HepG2 (cell line): ENCODE results near the gene KCNMA1. TPM values are rescaled to one million over a fixed set of nuclear protein-coding genes. Genes with fewer than 3 reads are reported as not detected.

Experiments used
- ATAC-seq: fragments of 200-7000 bp; cut with Tn5 transposase; 3 replicates; pipeline ENCODE4 v1.9.1; 2020; ENCODE audit warnings: mild to moderate bottlenecking, moderate library complexity
- BruUV-seq: library from RNA; stranded (reverse); fragments of 400-500 nt; replicated peaks from 2 replicates; lab custom pipeline; 2021; lab: Mats Ljungman, UMichigan
- CTCF ChIA-PET: fragments of 300-600 bp; formaldehyde crosslinking; extraction: SDS; loops from one replicate; lab custom pipeline; 2021; ENCODE audit warnings: low total read pairs, inconsistent platforms, low intra/inter-chr PET ratio; lab: Yijun Ruan, JAX
- POLR2A ChIA-PET: fragments of 350-600 bp; sonication (Branson Sonifier 250); formaldehyde crosslinking; loops from one replicate; lab custom pipeline; 2020; ENCODE audit warnings: antibody characterized with exemption, inconsistent platforms; lab: Yijun Ruan, JAX
- DNase-seq: peaks from one replicate; pipeline ENCODE4 v3.0.0-alpha.2; 2015; ENCODE audit warnings: low spot score
- FAIRE-seq: peaks from 3 replicates; lab custom pipeline; 2011; peaks lifted over from hg19 to GRCh38; lab: Jason Lieb, UNC
- H2AFZ ChIP-seq: one replicate; pipeline ENCODE4 v1.6.1; 2011; ENCODE audit warnings: low read length, inconsistent platforms
- H3K27ac ChIP-seq: fragments of 300-600 bp; 3 replicates; pipeline ENCODE4 v1.8.0; 2011; ENCODE audit warnings: mixed run types, mild to moderate bottlenecking, mixed read lengths, low read length, inconsistent platforms; ENCODE audit not compliant: insufficient read depth; ENCODE audit errors: extremely low read length
- H3K27me3 ChIP-seq, 2 experiments: fragments of 200-600 bp in 1 of 2; 2 replicates in 1 of 2; 3 replicates in 1 of 2; pipeline versions ENCODE4 v1.6.0 to v1.8.0; 2011; ENCODE audit warnings: low read length in 2 of 2, mild to moderate bottlenecking in 2 of 2, moderate library complexity in 2 of 2, inconsistent platforms in 1 of 2; ENCODE audit not compliant: insufficient read depth in 2 of 2, control insufficient read depth in 1 of 2
- H3K36me3 ChIP-seq, 2 experiments: fragments of 200-600 bp in 1 of 2; replicated peaks in 1 of 2; 2 replicates in 1 of 2; 3 replicates in 1 of 2; pipeline versions ENCODE4 v1.5.1 to v1.8.0; 2011; ENCODE audit warnings: low read length in 2 of 2, inconsistent platforms in 1 of 2; ENCODE audit not compliant: insufficient read depth in 2 of 2, control insufficient read depth in 1 of 2
- H3K4me1 ChIP-seq: 2 replicates; pipeline ENCODE4 v1.5.1; 2012; ENCODE audit warnings: low read length, inconsistent platforms; ENCODE audit not compliant: insufficient read depth
- H3K4me2 ChIP-seq: 2 replicates; pipeline ENCODE4 v1.6.0; 2011; ENCODE audit warnings: low read depth, low read length, inconsistent platforms
- H3K4me3 ChIP-seq, 3 experiments: fragments of 200-600 bp in 1 of 3; sonication (generic), shearing (Covaris generic) in 1 of 3; replicated peaks in 1 of 3; 2 replicates each; pipeline ENCODE4 v1.5.1; 2011 to 2016; ENCODE audit warnings: low read length in 3 of 3, inconsistent platforms in 2 of 3, low read depth in 2 of 3, mild to moderate bottlenecking in 2 of 3, control low read depth in 1 of 3, mixed read lengths in 1 of 3; ENCODE audit not compliant: insufficient read depth in 1 of 3
- H3K79me2 ChIP-seq: one replicate; pipeline ENCODE4 v1.6.1; 2011; ENCODE audit warnings: low read length, inconsistent platforms; ENCODE audit not compliant: insufficient read depth
- H3K9ac ChIP-seq: 2 replicates; pipeline ENCODE4 v1.6.0; 2011; ENCODE audit warnings: mild to moderate bottlenecking, low read depth, low read length, inconsistent platforms; ENCODE audit not compliant: insufficient read depth
- H3K9me3 ChIP-seq: 2 replicates; pipeline ENCODE4 v1.5.1; 2012; ENCODE audit warnings: mild to moderate bottlenecking, low read length
- H4K20me1 ChIP-seq: 2 replicates; pipeline ENCODE4 v1.6.0; 2011; ENCODE audit warnings: inconsistent platforms, mild to moderate bottlenecking, low read length, moderate library complexity; ENCODE audit not compliant: insufficient read depth
- ELF1 ChIP-seq: sonication (generic); formaldehyde crosslinking; IDR thresholded peaks from 2 replicates; pipeline ENCODE4 v1.4.0; 2020; ENCODE audit warnings: missing genetic modification reagents
- RAD21 ChIP-seq: fragments of 450-650 bp; formaldehyde crosslinking; IDR thresholded peaks from 2 replicates; pipeline ENCODE4 v1.5.0; 2020; ENCODE audit warnings: mild to moderate bottlenecking
- REXO4 ChIP-seq: sonication (generic); formaldehyde crosslinking; IDR thresholded peaks from 2 replicates; pipeline ENCODE4 v1.8.0; 2022; ENCODE audit warnings: missing genetic modification reagents, mild to moderate bottlenecking, borderline replicate concordance
- ZNF331 ChIP-seq: sonication (generic); formaldehyde crosslinking; IDR thresholded peaks from 2 replicates; pipeline ENCODE4 v1.4.0; 2020; ENCODE audit warnings: missing genetic modification reagents
- WGBS: methylation state at CpG from one replicate; pipeline ENCODE4 v1.1.6; 2017; ENCODE audit warnings: low lambda C conversion rate; 5-methylcytosine and 5-hydroxymethylcytosine counted together
- in situ Hi-C: cut with HindIII; loops from 2 replicates; pipeline ENCODE4 v1.10.0; 2017; ENCODE audit warnings: low pct_unique_long_range_greater_than_20kb; ENCODE audit not compliant: extremely low pct_ligation_motif_present
- intact Hi-C: fragments of 100-400 bp; cut with micrococcal nuclease; formaldehyde crosslinking; loops from one replicate; pipeline ENCODE4 v1.10.0; 2022; ENCODE audit not compliant: unreplicated experiment
- polyA plus RNA-seq, 8 experiments: library from polyadenylated mRNA; depleted of rRNA in 3 of 8; stranded (reverse) in 7 of 8; unstranded in 1 of 8; fragments of >200 nt; fragmentation: Illumina TruSeq in 4 of 8; extraction: Trizol in 4 of 8; gene quantifications; 2 replicates each; pipeline versions ENCODE4 v1.2.1 to v1.2.3, GENCODE V29; 2011 to 2016; ENCODE audit warnings: low read depth in 4 of 8, missing spikeins in 1 of 8, mixed read lengths in 1 of 8; ENCODE audit not compliant: insufficient read depth in 1 of 8
- total RNA-seq, 5 experiments: library from RNA; depleted of rRNA; stranded (reverse); fragments of >200 nt; fragmentation: Illumina TruSeq; extraction: Trizol; gene quantifications; 2 replicates each; pipeline ENCODE4 v1.2.3, GENCODE V29; 2016; ENCODE audit warnings: low read depth in 1 of 5
- TF ChIP-seq, protein P1 (sequence below): IDR thresholded peaks from 2 replicates; pipeline ENCODE4 v1.6.1; 2018; ENCODE audit warnings: missing genetic modification reagents

The KCNMA1 gene
- total and polyA plus RNA-seq, 2 of the 13 experiments (the other 11 are each of a cell fraction or from before 2014, with no cell fraction given) = 0.02 TPM; not detected in 1

DNA sequence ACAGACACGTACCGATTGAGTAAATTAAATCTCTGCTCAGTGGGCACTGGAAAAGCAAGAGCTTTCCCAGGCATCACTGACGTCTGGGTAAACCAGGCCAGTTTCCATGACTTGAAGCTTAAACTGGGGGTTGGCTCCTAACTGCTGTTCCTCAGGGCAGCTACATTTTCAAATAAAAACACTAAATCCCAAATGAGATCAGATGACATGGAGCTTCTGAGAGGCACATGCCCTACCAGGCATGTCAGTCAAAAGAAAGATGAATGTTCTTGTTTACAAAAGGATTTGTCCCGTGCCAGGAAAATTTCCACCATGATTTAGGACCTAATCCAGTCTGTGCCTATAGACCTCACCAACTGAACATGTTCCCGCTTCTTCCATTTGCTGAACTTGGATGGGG lies 220.2 kb downstream of the KCNMA1 start:
- TF ChIP-seq, protein P1, sequence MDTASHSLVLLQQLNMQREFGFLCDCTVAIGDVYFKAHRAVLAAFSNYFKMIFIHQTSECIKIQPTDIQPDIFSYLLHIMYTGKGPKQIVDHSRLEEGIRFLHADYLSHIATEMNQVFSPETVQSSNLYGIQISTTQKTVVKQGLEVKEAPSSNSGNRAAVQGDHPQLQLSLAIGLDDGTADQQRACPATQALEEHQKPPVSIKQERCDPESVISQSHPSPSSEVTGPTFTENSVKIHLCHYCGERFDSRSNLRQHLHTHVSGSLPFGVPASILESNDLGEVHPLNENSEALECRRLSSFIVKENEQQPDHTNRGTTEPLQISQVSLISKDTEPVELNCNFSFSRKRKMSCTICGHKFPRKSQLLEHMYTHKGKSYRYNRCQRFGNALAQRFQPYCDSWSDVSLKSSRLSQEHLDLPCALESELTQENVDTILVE = no peak
- no peak for TF ChIP-seq RAD21 (CRISPR knock-in tag)
- H3K9ac ChIP-seq = no peak overlapping the region
- ATAC-seq = no peak
- in situ Hi-C loops (no loop called here), intact Hi-C loops (no loop called here)
- H3K27me3 ChIP-seq = peaks cover 2 to 3% of the 10 kb centered on the region in 2 experiments; a peak in 3 of 5 replicates
- no peaks in the 10 kb centered on the region for H3K36me3 ChIP-seq
- H2AFZ ChIP-seq = no peak overlapping the region
- no peak for FAIRE-seq
- no peaks in the 10 kb centered on the region for H4K20me1 ChIP-seq
- CTCF ChIA-PET = no interaction called here
- no peaks in the 10 kb centered on the region for H3K79me2 ChIP-seq
- no peak for DNase-seq
- 35% methylated on average over 5 of the region's 5 CpGs for WGBS
- H3K4me2 ChIP-seq = no peak overlapping the region
- no peak overlapping the region for H3K4me3 ChIP-seq
- H3K4me1 ChIP-seq = no peaks in the 10 kb centered on the region
- H3K9me3 ChIP-seq = no peaks in the 10 kb centered on the region
- no TSS peak for BruUV-seq
- no peak overlapping the region for H3K27ac ChIP-seq
- POLR2A ChIA-PET = no interaction called here

DNA sequence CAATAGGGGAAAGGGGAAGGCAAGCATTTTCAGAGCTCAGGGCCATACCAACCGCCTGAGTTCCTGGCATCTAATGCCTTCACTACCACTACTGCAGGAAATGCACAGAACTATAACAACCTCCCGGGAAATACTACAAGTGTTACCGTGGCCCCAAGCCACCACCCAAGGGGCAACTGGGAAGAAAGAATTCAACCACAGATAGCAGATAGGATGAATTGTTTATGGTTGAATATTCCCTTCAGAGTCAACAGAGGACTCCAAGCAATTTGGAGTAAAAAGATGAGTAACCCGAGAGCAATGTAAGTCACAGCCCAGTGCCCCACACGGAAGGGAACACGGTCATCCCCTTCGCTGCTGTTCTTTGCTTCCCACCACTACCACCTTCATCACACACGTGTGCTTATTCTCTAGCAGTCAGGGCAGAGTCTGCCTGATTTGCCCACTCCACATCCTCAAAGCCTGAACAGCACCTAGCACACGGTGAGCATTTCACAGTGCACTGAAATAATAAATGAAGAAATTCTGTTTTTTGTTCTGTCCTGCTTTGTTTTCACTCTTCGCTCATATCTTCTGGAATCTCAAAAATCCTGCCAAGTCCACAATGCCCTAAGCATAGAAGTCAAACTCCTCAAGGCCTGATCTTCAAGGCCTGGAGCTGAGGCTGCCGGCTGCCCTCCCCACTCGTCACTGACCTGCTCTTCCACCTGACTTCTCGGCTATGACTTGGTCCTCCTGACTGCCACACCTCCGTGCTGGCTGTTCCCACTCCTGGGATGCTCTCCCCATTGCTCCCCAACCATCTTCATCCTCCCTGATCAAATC lies 221.1 kb downstream of the KCNMA1 start:
- 26% methylated on average over 13 of the region's 14 CpGs for WGBS
- no peak for FAIRE-seq
- BruUV-seq = no TSS peak
- no peaks in the 10 kb centered on the region for H3K4me1 ChIP-seq
- TF ChIP-seq, protein P1 = no peak
- TF ChIP-seq ZNF331 (CRISPR knock-in tag) = no peak
- no peak for TF ChIP-seq REXO4 (CRISPR knock-in tag)
- TF ChIP-seq ELF1 = no peak
- no peak overlapping the region for H3K9ac ChIP-seq
- ATAC-seq = no peak
- no peaks in the 10 kb centered on the region for H4K20me1 ChIP-seq
- no peak overlapping the region for H3K4me2 ChIP-seq
- no peak overlapping the region for H3K27ac ChIP-seq
- no peaks in the 10 kb centered on the region for H3K79me2 ChIP-seq
- no peaks in the 10 kb centered on the region for H3K9me3 ChIP-seq
- DNase-seq = no peak
- intact Hi-C loops (no loop called here), in situ Hi-C loops (no loop called here)
- ChIA-PET POLR2A (no interaction called here), CTCF (no interaction called here)
- H3K36me3 ChIP-seq = no peaks in the 10 kb centered on the region
- no peak overlapping the region for H2AFZ ChIP-seq
- H3K27me3 ChIP-seq = peaks cover 2 to 4% of the 10 kb centered on the region in 2 experiments; a peak in 3 of 5 replicates
- H3K4me3 ChIP-seq = no peak overlapping the region
